ENCODE data around the gene PAFAH1B2.
A peak's percentile ranks its signal among the peaks of the same experiment; 100 is the strongest.

DNA sequence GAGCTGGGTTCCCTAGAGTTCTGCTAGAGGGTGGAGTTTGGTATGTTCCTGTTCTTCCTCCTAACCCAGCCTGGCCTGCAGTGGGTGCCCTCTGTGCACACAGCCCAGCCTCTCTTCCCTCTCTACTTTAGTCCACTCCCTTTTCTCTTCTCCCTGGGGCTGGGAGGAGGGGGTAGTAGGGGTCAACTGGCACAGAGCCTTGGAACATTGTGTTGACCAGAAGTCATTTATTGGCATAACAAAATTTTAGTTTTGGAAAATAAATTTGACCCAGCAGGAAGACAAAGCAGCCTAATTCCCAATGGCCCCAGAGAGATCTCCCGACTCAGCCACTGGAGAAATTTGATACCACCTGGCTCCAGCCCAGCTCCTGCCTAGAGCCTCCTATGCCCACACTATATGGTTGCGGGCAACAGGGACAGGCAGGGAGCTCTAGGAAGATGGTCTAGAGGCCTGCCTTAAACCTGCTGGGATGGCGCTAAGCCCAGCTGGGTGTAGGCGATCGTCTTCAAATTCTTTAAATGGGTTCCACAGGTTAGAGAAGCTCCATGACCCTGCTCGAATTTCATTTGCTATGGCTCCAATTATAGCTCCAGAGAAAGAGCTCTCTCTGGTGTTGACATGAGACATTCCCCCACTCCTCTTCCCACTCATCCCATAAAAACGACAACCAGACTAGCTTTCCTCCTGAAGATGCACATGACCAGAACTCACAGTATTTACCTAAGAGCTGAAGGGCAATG is 77.9 kb downstream of the PAFAH1B2 start:
- TF ChIP-seq, protein P1, sequence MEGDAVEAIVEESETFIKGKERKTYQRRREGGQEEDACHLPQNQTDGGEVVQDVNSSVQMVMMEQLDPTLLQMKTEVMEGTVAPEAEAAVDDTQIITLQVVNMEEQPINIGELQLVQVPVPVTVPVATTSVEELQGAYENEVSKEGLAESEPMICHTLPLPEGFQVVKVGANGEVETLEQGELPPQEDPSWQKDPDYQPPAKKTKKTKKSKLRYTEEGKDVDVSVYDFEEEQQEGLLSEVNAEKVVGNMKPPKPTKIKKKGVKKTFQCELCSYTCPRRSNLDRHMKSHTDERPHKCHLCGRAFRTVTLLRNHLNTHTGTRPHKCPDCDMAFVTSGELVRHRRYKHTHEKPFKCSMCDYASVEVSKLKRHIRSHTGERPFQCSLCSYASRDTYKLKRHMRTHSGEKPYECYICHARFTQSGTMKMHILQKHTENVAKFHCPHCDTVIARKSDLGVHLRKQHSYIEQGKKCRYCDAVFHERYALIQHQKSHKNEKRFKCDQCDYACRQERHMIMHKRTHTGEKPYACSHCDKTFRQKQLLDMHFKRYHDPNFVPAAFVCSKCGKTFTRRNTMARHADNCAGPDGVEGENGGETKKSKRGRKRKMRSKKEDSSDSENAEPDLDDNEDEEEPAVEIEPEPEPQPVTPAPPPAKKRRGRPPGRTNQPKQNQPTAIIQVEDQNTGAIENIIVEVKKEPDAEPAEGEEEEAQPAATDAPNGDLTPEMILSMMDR (IDR thresholded peaks at IDR 0.05 in 8 of 11, conservative IDR thresholded peaks at IDR 0.05 in 3 of 11) = no peak
- peak in 2 of 3 donors; percentile 56 to 70 for TF ChIP-seq POLR2AphosphoS5 (IDR thresholded peaks at IDR 0.05)
